HG02678 (cell line): Measurements from ENCODE around the gene INPP4B.
"Not testable (repeated sequence)": the region's sequence is repeated elsewhere in the genome, so short reads cannot be mapped to it uniquely, and the experiment has no call there.

Source experiments
- ATAC-seq: cut with Tn5 transposase; IDR thresholded peaks from one replicate; pipeline ENCODE4 v1.9.1; 2021; ENCODE audit warnings: mild to moderate bottlenecking, moderate library complexity; ENCODE audit not compliant: unreplicated experiment

Gene INPP4B

DNA sequence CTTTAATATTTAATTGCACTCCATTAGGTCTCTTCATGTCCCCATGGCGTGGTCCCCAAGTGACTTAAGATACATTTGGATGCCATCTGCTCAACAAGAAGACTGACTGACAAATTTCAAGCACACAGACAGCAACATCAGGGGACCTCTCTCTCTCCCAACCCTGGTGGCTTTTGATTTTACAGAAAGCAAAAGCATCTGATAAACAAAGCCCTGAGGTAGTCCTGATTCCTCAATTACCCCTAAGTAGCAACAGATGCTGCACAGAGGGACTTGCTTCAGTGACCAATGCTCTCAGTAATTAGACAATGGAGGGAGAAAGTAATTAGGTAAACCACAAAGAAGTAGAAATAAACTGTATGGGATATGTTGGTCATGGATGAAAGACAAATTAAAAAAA is 426.4 kb downstream of the INPP4B start:
- no peak for ATAC-seq

DNA sequence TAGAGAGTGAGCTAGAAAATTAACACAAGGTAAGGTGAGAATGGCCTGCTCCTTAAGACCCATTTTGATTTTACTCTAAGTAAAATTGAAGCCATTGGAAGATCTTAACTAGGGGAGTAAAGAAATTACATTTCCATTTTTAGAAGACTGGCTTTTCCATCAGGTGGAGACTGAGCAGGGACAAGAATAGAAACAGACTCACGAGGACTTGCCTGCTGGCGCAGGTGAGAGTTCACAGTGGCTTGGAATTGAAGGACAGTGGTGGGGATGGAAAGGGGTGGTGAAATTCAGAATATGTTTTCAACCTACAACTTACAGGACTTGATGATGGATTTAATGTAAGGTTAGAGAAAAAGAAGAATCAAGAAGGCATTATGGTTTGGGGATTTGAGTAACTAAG is 427.4 kb downstream of the INPP4B start:
- no peak for ATAC-seq

DNA sequence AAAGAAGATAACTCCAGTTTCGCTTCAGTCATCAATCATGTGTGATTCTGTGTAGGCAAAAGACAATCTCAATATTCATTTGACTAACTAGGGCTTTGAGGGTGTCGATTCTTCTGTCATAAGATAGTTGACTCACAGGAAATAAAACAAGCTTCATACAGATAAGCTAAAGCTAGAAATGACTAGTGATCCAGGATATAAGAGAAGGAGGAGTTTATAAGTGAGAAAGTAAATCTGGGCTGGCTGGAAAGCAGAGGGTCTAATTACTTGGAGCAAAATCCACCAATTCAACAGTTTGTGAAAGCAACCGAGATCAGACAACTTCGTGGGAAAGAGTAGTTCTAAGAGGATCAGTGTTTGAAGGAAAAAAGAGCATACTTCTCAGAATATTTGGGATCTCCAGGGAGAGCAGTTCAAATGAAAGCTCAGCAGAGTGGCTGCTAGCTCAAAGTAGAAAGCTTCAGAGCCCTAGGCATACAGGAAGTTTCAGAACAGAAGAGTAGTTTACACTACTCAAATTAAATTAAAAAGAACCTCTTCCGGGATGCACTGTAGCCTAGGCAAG is 429.3 kb downstream of the INPP4B start:
- ATAC-seq = no peak

DNA sequence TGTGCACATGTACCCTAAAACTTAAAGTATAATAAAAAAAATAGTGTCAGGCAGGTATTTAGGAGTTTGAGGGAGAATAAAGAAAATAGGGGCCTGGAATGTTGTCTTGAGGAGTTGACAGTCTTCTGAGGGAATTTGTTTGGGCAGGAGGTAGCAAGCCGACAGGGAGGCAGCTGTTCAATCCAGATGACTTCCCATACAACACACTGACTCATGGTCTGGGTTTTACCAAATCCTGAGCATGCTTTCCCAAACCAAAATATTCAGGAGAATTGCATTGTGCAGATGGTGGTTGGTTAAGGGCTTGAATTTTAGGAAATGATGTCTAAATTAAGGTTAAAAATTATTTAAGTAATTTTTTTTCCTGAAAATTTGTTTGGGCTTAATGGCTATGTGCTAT is 430.0 kb downstream of the INPP4B start:
- ATAC-seq = no peak

DNA sequence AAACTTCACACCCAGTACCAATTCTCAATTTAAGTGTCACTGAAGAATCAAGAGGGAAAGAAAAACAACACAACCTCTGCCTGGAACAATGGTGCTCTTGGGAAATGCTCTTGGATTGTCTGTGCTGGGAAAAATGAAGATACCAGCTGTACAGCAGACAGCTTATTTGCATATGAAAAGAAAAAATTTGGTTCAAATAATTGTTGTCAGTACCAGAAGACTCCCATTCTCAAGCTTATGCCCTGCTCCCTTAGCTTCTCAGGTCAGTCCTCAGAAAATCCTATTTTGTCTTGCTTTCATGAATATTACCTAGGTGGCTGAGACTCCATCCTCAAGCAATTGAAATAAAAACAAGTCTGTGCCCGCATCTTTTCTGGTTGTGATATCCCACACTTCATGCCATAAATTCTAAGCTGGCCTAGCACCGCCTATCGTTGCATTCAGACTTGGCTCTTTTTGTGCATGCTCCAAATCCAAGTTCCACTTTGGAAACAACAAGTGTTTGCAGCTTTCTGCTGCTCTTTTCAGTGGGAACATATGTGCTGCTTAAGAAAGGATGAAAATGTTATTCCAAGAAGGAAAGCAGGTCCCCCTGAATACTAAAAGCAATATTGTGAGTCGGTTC is 431.6 kb downstream of the INPP4B start:
- ATAC-seq = no peak

DNA sequence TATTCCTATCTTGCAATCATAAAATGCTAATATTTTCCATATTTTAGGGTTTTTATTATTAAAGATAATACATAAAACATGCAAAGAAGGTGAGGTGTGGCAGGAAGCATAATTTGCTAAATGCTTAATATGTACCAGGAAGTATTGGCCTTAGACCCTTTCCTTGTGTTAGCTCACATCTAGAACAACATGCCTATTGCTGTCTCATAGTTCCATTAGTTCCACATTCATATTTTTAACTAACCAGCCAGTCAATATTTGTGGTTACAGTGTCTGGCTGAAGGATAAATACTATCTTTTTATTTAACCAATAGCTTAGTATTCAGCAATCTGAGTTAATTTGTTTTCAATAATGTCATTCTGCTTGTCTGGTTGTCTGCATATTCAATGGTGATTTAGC is 432.6 kb downstream of the INPP4B start:
- ATAC-seq = no peak

DNA sequence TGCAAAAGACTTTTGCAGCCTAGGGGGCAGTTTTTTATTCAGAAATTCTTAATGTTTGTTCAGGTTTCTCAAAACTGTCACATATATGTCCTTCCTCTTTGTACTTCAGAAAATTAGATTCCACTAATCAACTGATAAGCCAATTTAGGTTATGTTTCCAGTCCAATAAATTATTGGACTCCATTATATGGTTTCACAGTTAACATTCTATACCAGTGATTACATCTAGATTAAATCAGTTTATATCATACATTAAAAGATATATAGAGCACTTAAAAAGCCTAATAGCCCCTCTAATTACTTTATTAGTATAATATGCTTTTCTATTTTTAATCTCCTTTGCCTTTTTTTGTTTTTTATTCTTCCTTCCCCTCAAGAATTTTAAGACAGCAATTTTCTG is 434.1 kb downstream of the INPP4B start:
- no peak for ATAC-seq

DNA sequence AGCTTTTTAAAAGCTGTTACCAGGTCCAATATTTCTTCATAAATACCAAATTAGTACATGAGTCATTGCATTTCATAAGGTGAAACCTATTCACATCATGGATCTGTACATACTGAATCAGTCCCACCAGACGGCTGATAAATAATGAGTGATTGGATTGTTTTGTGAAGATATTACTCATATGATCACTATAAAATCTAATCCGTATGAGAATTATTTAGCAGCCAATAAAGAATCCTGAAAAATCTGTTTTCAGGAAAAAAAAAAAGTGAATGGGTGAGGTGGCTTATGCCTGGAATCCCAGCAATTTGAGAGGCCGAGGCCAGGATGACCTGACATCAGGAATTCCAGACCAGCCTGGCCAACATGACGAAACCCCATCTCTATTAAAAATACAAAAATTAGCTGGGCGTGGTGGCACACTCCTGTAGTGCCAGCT is 438.1 kb downstream of the INPP4B start:
- no peak for ATAC-seq

DNA sequence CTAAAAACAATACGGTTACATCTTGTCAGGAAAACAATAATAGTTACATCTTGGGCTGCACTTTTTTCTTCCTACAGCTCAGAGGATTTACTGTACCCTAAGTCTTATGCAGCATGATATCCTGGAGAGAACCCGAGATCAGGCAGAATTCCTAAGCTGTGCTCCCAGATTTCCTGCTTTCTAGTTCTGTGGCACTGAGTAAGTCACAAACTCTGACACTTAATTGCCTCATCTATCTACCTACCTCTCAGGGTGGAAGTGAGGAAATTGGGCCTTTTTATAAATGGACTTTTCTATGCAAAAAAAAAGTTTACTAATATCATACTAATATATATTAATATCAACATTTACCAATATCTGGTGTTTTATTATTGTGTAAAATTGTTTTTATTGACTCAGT is 438.5 kb downstream of the INPP4B start:
- no peak for ATAC-seq

DNA sequence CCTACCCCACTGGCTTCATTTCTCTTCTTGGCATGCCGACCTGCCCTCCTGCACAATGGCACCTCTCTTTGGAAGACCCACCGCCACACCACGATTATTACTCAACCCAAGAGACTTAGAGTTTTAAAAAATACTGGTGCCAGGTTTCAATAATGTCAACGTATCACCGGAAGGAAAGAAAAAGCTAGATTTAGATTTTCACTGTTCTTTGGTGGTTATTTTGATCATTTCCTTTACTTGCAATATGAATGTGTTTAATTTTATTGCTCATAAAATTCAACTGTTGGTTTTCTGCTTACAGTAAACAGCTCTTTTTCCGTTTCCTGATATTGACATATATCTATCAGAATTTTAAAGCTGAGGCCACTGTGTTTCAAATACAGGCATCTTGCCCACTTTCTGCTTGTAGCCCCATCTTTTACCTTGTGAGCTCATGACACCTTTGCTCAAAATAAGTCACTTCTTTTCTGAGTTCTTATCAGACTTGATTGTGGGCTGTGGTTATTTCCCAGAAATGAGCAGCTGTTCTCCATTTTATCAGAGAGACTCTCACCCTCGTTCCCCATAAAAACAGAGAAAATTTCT is 439.1 kb downstream of the INPP4B start:
- no peak for ATAC-seq

DNA sequence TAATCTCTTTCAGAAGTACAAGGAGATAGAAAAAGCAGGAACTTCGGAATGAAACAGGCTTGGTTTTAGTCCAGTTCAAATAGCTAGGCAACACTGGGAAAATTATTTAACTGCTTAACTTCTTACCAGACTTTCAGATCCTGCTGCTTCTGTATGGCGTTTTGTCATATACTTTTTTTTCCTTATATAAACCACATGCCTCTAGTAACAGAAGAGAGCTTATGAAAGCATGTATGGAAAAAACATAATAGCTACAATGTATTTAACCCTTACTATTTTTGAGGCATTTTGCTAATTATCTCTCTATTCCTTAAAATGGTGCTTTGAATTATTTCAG is 439.6 kb downstream of the INPP4B start:
- ATAC-seq = no peak

DNA sequence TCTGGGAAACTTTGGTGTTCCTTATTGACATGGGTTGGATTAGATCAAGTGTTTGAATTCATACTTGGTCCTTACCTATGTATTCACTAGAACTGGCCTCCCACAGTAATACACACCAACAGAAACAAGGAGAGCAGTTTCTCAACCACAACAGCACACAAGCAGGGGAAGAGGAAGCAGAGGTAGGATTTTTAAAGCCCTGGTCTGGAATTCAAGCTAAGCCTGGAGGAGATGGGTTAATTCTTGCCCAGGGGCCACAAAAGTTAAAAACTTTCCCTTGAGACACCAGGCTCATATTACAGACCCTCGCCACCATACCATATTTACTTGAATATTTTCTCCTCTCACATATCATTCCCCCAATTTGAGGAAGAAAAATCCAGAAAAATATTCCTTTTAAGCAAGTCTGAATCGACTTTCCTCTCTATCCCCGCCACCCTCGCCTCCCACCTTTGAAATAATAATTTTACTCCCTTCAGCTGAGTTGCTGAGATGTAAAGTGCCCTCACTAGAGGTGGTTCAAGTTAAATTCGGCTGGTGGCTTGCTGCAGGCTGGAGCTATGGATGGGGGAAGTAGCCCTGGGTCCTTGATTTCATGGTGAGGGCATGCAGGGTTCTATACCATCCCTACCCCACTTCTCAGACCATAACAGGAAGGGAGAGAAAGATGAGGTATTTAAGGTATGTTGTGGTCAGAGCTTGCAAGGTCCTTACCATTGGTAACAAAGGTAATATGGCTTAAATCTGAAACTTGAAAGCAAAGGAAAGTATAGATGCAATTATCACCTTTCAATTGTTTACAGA is 440.2 kb downstream of the INPP4B start:
- peak; percentile 25 for ATAC-seq

DNA sequence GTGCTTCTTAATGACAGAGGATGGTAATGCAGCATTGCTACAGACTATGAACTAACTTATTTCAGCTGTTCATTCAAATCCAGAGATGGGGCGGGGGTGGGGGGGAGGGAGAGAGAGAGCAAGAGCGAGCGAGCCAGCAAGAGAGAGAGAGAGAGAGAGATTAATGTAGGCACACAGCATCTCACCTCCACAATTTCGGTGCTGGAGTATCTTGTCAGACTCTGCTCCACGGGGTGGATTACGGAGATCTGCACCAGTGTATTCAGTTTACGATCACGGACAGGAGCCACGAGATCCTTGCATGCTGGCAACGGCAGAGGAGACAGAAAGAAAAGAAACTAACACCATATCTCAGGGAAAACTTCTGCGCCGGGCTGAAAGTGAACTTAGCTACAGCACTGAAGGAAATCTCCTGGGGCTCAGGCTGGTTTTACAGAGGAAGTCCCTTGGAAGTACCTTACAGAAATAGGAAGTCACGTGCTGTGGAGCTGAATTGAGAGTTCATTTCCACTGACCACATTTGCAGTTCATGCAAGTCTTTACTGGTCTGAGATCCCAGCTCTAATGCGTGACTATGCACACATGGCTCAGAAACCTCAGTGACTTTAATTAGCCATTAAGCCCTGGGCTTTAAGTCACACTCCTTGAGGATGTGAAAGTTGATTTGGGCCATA is 440.9 kb downstream of the INPP4B start:
- peak; percentile 61 for ATAC-seq

DNA sequence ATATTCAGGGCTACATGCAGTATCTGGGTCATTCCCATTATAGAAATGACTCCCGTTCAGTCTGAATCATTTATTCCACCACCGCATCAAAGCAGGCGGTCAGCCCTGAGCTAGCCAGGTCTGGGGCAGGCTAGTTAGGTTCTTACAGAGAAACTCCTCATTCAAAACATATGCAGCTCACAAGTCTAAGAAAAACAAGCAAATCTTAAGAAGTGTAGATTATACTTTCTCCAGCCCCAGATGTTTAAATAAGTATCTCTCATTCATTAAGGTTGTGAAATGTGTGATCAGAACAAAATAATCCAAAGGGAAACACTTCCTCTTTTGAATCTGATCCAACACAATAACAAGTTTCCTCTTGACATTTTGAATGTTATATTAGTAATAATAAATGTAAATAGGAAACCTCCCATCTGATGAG is 441.9 kb downstream of the INPP4B start:
- ATAC-seq = no peak

DNA sequence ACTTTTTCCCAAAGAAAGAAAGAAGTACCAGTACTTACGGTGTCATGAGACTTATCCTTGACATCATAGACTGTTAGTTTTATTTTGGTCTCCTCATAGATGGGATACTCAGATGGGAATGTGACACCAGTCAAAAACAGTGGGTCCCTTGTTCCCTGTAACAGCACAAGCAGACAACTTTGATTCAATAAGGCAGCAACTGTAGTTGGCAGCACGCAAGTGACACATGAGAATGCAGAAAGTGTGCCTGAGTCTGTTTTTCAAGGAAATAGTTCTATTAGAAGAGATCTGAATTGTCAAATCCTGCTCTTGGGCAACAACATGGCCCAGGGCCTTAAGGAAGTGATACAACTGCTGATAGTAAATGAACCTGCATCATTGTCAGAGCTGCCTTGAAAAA is 443.2 kb downstream of the INPP4B start:
- no peak for ATAC-seq

DNA sequence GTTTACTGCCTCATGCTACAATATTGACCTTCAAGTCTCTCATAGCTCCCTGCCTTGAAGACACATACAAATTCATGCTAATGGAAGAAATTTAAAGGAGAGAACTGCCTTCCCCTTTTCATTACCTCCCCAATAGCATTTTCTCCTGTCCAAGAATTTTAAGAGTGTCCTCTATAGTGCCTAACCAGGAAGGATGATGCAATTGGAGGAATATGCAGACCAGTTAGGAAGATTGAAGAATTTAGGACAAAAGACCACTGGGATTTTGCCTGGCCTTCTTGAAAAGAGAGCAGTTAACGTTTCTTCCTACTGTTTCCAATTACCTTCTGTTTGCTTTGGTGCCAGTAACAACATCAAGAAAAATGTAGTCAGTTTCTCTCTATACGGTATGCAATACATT is 443.9 kb downstream of the INPP4B start:
- ATAC-seq = no peak

DNA sequence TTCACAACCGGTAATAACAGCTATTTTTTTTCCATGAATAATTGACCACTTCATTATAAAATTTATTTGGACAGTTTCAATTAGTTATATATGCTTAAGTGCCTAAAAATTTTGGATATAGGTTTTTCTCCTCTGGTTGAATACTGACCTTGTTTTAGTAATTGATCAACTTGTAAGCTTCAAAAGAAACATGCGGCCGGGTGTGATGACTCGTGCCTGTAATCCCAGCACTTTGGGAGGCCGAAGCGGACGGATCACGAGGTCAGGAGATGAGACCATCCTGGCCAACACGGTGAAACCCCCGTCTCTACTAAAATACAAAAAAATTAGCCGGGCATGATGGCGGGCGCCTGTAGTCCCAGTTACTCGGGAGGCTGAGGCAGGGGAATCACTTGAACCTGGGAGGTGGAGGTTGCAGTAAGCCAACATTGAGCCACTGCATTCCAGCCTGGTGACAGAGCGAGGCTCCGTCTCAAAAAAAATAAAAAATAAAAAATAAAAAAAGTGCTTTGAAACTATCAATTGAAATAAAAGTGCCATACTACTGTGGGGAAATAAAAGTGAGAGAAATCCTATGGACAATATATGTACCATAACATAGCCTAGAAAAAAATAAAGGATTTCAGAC is 448.6 kb downstream of the INPP4B start:
- ATAC-seq = not testable (repeated sequence)

DNA sequence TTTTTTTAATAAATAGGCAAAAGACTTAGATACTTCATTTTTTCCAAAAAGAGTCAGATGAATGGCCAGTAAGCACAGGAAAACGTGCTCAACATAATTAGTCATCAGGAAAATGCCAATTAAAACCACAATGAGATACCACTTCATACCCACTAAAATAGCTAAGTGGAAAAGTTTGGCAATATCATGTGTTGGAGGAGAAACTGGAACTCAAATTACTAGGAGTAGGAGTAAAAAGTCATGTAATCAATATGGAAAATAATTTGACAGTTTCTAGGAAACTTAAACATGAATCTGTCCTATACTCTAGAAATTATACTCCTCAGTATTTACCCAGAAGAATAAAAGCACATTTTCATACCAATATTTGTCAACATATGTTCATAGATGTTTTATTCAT is 449.8 kb downstream of the INPP4B start:
- no peak for ATAC-seq

DNA sequence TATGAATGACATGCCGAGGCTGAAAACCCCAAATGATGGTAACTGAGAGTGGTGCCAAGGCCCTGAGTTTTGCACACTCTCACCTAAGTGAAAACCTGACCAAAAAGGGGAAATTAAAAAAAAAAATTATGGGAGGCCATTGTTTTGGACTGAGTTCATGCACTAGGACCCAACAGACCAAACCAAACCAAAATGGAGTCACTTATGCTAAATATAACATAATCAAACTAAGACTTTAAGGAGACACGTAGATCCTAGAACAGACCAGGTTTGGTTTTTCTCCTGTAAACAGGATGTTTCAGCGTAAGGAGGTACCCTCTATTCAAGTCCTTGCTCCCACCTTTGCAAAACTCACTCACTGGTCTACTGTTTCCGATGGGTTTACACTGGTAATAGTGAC is 453.0 kb downstream of the INPP4B start:
- no peak for ATAC-seq

DNA sequence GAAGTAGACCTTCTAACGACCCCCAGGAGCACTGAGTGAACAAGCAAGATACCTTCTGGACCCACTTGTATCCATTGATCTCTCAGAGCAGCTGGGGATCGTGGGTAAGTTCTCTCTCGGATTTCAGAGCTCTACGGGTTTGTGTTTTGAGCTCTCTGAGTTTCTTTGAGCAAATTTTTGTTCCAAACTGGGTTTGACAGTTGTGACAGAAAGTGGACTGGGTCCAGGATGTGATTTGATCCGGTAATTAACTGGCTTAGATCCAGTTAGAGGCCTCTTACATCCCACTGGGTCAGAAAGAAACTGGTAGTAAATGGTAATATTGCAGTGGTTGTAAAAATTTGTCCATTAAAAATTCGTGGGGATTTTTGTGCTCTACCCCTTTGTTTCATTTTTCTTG is 459.2 kb downstream of the INPP4B start:
- ATAC-seq = no peak

DNA sequence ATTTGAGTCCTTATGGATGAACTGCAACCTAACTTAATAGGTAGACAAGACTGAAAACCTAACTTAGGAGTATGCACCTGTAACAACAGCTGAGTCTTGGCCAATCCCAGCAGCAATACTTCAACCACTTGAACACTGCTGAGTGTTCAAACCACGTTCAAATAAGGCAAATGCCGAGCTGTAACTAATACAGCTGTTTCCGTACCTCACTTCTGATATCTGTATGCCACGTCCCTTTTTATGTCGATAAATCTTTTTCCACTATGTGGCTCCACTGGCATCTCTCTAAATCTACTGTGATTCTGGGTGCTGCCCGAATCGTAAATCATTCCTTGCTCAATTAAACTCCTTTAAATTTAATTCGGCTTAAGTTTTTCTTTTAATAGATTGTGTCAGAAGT is 459.7 kb downstream of the INPP4B start:
- ATAC-seq = no peak
